Endothelial cell (in vitro differentiated cells): ENCODE results near the gene PLBD1. TPM values are rescaled to one million over a fixed set of nuclear protein-coding genes. Genes with fewer than 3 reads are reported as not detected.

Experiments
- DNase-seq: peaks from one replicate; pipeline ENCODE4 v3.0.0; 2021; ENCODE audit warnings: low spot score
- H3K27ac Mint-ChIP-seq: one replicate; pipeline ENCODE4 v1.8.0; 2021; ENCODE audit warnings: mixed read lengths, inconsistent platforms; ENCODE audit not compliant: unreplicated experiment
- H3K27me3 Mint-ChIP-seq: one replicate; pipeline ENCODE4 v1.8.0; 2021; ENCODE audit warnings: mild to moderate bottlenecking, moderate library complexity, mixed read lengths, inconsistent platforms; ENCODE audit not compliant: unreplicated experiment
- H3K36me3 Mint-ChIP-seq: one replicate; pipeline ENCODE4 v1.8.0; 2021; ENCODE audit warnings: mild to moderate bottlenecking, low read depth, mixed read lengths, inconsistent platforms; ENCODE audit not compliant: unreplicated experiment
- H3K4me1 Mint-ChIP-seq: one replicate; pipeline ENCODE4 v1.8.0; 2021; ENCODE audit warnings: mild to moderate bottlenecking, mixed read lengths, inconsistent platforms; ENCODE audit not compliant: unreplicated experiment
- H3K4me3 Mint-ChIP-seq: one replicate; pipeline ENCODE4 v1.8.0; 2021; ENCODE audit warnings: mild to moderate bottlenecking, mixed read lengths, inconsistent platforms; ENCODE audit not compliant: unreplicated experiment
- H3K9me3 Mint-ChIP-seq: one replicate; pipeline ENCODE4 v1.8.0; 2021; ENCODE audit warnings: mixed read lengths, inconsistent platforms; ENCODE audit not compliant: unreplicated experiment
- total RNA-seq: library from RNA; stranded (reverse); fragmentation: NEBNext Ultra II Directional; extraction: Animal tissue kit (Norgen Biotek cat#: 25700); gene quantifications from one replicate; pipeline ENCODE4 v1.2.1, GENCODE V29; 2021; ENCODE audit not compliant: unreplicated experiment
- TF ChIP-seq, protein P1 (sequence below): fragments of 200-600 bp; sonication (generic); IDR thresholded peaks from one replicate; pipeline ENCODE4 v1.5.0; 2021; ENCODE audit warnings: antibody characterized with exemption; ENCODE audit not compliant: unreplicated experiment

Gene PLBD1
- total RNA-seq, 1 donor from 2014 or later = 21.2 TPM

DNA sequence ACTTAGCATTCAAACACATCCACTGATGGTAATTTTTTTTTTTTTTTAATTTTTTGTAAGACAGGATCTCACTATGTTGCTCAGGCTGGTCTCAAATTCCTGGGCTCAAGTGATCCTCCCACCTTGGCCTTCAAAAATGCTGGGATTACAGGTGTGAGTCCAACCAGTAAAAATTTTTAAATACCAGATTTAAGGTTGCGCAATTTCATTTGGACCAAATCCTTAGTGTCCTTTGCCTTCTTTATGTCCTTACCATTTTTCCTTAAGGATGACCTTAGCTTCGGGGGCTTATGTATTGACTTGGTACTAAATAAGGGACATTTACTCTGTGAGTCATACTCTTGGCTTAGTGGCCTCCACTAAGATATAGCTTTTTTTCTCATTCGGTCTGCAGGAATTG, 4.1 kb upstream of the PLBD1 start:
- peaks cover 5% of the 10 kb centered on the region for H3K36me3 Mint-ChIP-seq
- peaks cover 4% of the 10 kb centered on the region for H3K27me3 Mint-ChIP-seq
- H3K27ac Mint-ChIP-seq = no peak overlapping the region
- DNase-seq = no peak
- H3K4me1 Mint-ChIP-seq = peaks cover 17% of the 10 kb centered on the region
- no peaks in the 10 kb centered on the region for H3K9me3 Mint-ChIP-seq
- no peak overlapping the region for H3K4me3 Mint-ChIP-seq
- TF ChIP-seq, protein P1, sequence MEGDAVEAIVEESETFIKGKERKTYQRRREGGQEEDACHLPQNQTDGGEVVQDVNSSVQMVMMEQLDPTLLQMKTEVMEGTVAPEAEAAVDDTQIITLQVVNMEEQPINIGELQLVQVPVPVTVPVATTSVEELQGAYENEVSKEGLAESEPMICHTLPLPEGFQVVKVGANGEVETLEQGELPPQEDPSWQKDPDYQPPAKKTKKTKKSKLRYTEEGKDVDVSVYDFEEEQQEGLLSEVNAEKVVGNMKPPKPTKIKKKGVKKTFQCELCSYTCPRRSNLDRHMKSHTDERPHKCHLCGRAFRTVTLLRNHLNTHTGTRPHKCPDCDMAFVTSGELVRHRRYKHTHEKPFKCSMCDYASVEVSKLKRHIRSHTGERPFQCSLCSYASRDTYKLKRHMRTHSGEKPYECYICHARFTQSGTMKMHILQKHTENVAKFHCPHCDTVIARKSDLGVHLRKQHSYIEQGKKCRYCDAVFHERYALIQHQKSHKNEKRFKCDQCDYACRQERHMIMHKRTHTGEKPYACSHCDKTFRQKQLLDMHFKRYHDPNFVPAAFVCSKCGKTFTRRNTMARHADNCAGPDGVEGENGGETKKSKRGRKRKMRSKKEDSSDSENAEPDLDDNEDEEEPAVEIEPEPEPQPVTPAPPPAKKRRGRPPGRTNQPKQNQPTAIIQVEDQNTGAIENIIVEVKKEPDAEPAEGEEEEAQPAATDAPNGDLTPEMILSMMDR = no peak

DNA sequence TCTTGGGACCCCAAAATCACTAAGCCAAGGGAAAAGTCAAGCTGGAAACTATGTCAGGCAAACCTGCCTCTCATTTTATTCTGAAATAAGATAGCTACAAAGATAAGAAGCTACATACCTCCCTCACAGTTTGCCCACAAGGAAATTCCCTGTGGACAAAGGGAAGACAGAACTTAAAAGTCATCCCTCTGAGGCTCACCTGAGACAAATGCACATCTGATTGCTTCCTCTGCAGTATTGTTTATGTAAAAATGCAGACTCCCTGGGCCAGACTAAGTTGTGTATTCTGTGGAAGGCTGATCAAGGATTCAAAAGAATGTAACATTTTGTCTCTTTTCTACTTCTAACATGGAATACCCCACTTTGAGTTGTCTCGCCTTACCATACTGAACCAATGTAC, 2.5 kb upstream of the PLBD1 start:
- H3K4me1 Mint-ChIP-seq = peaks cover 16% of the 10 kb centered on the region
- no peaks in the 10 kb centered on the region for H3K9me3 Mint-ChIP-seq
- peaks cover 5% of the 10 kb centered on the region for H3K36me3 Mint-ChIP-seq
- DNase-seq = no peak
- peaks cover 4% of the 10 kb centered on the region for H3K27me3 Mint-ChIP-seq
- no peak overlapping the region for H3K27ac Mint-ChIP-seq
- TF ChIP-seq, protein P1 = no peak
- H3K4me3 Mint-ChIP-seq = no peak overlapping the region

DNA sequence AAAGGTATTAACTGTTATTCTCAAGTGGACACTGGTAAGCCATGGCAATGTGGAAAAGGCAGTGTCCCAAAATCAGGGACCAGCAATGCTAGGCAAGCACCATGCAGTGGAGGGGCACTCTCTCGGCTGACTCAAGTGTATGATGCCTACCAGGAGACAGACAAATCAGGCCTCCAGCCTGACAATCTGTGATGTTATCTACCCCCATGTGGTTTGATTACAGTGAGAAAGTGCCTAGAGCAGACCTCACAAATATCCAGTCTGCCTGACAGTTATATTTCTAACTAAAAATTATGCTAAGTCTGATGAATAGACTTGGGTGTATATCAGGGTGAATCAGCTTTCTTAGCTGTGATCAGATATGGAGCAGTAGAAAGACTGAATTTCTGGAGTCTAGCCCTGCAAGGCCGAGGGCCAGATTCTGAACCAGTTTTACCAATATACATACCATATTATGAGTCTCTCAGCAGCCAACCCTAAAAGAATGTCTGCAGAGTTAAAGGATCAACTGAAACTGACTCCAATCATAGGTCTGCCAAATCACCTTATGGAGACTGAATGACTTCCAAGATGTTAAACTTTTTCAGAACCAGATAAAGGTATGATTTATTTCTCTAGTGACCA, 3.2 kb downstream of the PLBD1 start:
- H3K27me3 Mint-ChIP-seq = peaks cover 5% of the 10 kb centered on the region
- TF ChIP-seq, protein P1 = no peak
- no peak for DNase-seq
- H3K4me1 Mint-ChIP-seq = peaks cover 35% of the 10 kb centered on the region
- H3K36me3 Mint-ChIP-seq = peaks cover 5% of the 10 kb centered on the region
- no peak overlapping the region for H3K27ac Mint-ChIP-seq
- H3K4me3 Mint-ChIP-seq = no peak overlapping the region
- no peaks in the 10 kb centered on the region for H3K9me3 Mint-ChIP-seq

DNA sequence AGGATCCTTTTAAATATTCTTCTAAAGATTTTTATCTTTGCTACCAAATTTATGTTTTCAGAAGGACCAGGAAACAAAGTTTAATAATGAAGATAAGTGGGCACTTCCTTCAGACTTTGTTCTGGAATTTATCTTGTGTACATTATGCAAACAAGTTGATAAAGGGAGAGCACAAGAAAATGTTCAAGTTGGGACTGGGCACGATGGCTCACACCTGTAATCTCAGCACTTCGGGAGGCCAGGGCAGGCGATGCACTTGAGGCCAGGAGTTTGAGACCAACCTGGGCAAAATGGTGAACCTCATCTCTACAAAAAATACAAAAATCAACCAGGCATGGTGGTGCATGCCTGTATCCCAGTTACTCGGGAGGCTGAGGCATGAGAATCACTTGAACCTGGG, 4.6 kb downstream of the PLBD1 start:
- Mint-ChIP-seq H3K4me3 (no peak overlapping the region), H3K4me1 (peaks cover 40% of the 10 kb centered on the region), H3K36me3 (peaks cover 2% of the 10 kb centered on the region), H3K9me3 (no peaks in the 10 kb centered on the region), H3K27ac (no peak overlapping the region), H3K27me3 (peaks cover 1% of the 10 kb centered on the region)
- TF ChIP-seq, protein P1 = no peak
- no peak for DNase-seq

DNA sequence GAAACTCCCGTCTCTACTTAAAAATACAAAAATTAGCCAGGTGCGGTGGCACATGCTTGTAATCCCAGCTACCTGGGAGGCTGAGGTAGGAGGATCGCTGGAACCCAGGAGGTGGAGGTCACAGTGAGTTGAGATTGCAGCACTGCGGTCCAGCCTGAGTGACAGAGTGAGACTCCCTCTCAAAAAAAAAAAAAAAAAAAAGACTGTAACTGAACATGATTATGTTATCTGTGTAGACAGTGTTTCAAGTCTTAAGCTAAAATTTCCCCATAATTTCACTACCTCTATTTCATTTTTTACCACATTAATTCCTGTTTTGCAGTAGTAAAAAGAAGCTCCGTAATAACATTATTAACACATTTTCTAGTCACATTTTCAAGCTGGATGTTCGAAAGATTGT, 5.4 kb downstream of the PLBD1 start:
- no peak for DNase-seq
- Mint-ChIP-seq H3K9me3 (no peaks in the 10 kb centered on the region), H3K4me1 (peaks cover 39% of the 10 kb centered on the region), H3K27me3 (peaks cover 1% of the 10 kb centered on the region), H3K27ac (no peak overlapping the region), H3K36me3 (no peaks in the 10 kb centered on the region), H3K4me3 (peak overlapping the region; percentile 65)
- TF ChIP-seq, protein P1 = no peak
